Liver (tissue), 3 donors: ENCODE results near the gene SRC.

Source experiments
- ATF3 ChIP-seq: IDR thresholded peaks from 2 replicates; pipeline ENCODE4 v1.6.1; 2016; ENCODE audit warnings: antibody characterized with exemption
- CTCF ChIP-seq: fragments of 150-350 bp; IDR thresholded peaks from 2 replicates; pipeline ENCODE4 v1.5.1; 2017; ENCODE audit warnings: improper control_type of control experiment, low read depth, low read length; ENCODE audit not compliant: missing input control
- EGR1 ChIP-seq, 2 donors: IDR thresholded peaks; 2 replicates each; pipeline ENCODE4 v1.6.1; 2016 to 2018; ENCODE audit warnings: antibody characterized with exemption in 2 of 2, low read depth in 2 of 2
- GABPA ChIP-seq, 2 donors: IDR thresholded peaks in 1 of 2; conservative IDR thresholded peaks in 1 of 2; 2 replicates each; pipeline ENCODE4 v1.6.1; 2016; ENCODE audit warnings: antibody characterized with exemption in 2 of 2, mild to moderate bottlenecking in 1 of 2, moderate library complexity in 1 of 2
- HNF4A ChIP-seq, 2 donors: conservative IDR thresholded peaks; 2 replicates each; pipeline ENCODE4 v1.6.1; 2016; ENCODE audit warnings: antibody characterized with exemption in 2 of 2, mild to moderate bottlenecking in 2 of 2
- JUND ChIP-seq, 2 donors: IDR thresholded peaks; 2 replicates each; pipeline ENCODE4 v1.6.1; 2016; ENCODE audit warnings: antibody characterized with exemption in 2 of 2
- MAX ChIP-seq: IDR thresholded peaks from 2 replicates; pipeline ENCODE4 v1.6.1; 2016; ENCODE audit warnings: antibody characterized with exemption
- RAD21 ChIP-seq, 2 donors: IDR thresholded peaks; 2 replicates each; pipeline ENCODE4 v1.6.1; 2016; ENCODE audit warnings: antibody characterized with exemption in 2 of 2, mild to moderate bottlenecking in 2 of 2
- REST ChIP-seq: IDR thresholded peaks from 2 replicates; pipeline ENCODE4 v1.6.1; 2016; ENCODE audit warnings: antibody characterized with exemption, mild to moderate bottlenecking
- SP1 ChIP-seq: IDR thresholded peaks from 2 replicates; pipeline ENCODE4 v1.6.1; 2018; ENCODE audit warnings: antibody characterized with exemption, mild to moderate bottlenecking
- TAF1 ChIP-seq: conservative IDR thresholded peaks from 2 replicates; pipeline ENCODE4 v1.6.1; 2016; ENCODE audit warnings: antibody characterized with exemption, mild to moderate bottlenecking
- YY1 ChIP-seq: IDR thresholded peaks from 2 replicates; pipeline ENCODE4 v1.6.1; 2016; ENCODE audit warnings: antibody characterized with exemption, mild to moderate bottlenecking
- donor health status: healthy.
- donor health status: healthy.

GRCh38 chr20:37395921-37396415, 50.0 kb downstream of the SRC start:
- no peak for TF ChIP-seq GABPA (IDR thresholded peaks at IDR 0.05 in 1 of 2, conservative IDR thresholded peaks at IDR 0.05 in 1 of 2)
- TF ChIP-seq RAD21 (IDR thresholded peaks at IDR 0.05): no peak
- no peak for TF ChIP-seq ATF3
- TF ChIP-seq EGR1 (IDR thresholded peaks at IDR 0.05; ENCODE audit: low read depth in 2 of 2): no peak
- TF ChIP-seq CTCF: no peak
- TF ChIP-seq HNF4A (conservative IDR thresholded peaks at IDR 0.05): no peak
- no peak for TF ChIP-seq SP1
- TF ChIP-seq JUND (IDR thresholded peaks at IDR 0.05): no peak
- no peak for TF ChIP-seq REST
- TF ChIP-seq MAX: no peak
- no peak for TF ChIP-seq TAF1
- TF ChIP-seq YY1: no peak
